B cell (primary cell): ENCODE results near the gene ZSCAN20. TPM values are rescaled to one million over a fixed set of nuclear protein-coding genes. Genes with fewer than 3 reads are reported as not detected.

ENCODE experiments used
- ATAC-seq: fragments of 200-7000 bp; cut with Tn5 transposase; one replicate; pipeline ENCODE4 v1.10.0; 2021; ENCODE audit warnings: low read depth, mild to moderate bottlenecking, moderate number of reproducible peaks, moderate library complexity
- CTCF ChIA-PET: fragments of 350-600 bp; sonication (Branson Sonifier 250); formaldehyde crosslinking; loops from one replicate; lab custom pipeline; 2021; ENCODE audit warnings: antibody characterized with exemption, inconsistent platforms; lab: Charles Lee
- POLR2A ChIA-PET: fragments of 350-600 bp; sonication (Branson Sonifier 250); formaldehyde crosslinking; loops from one replicate; lab custom pipeline; 2021; ENCODE audit warnings: antibody characterized with exemption; lab: Charles Lee
- DNase-seq: peaks from one replicate; pipeline ENCODE4 v3.0.0; 2013
- H2AFZ ChIP-seq: 2 replicates; pipeline ENCODE4 v1.6.1; 2012; ENCODE audit warnings: mild to moderate bottlenecking, low read depth, low read length; ENCODE audit not compliant: insufficient read depth, poor library complexity, severe bottlenecking
- H3K27ac ChIP-seq, 2 donors: 1 replicate in 1 of 2; 2 replicates in 1 of 2; pipeline ENCODE4 v1.5.1; 2012 to 2013; ENCODE audit warnings: low read length in 2 of 2, mild to moderate bottlenecking in 2 of 2, moderate library complexity in 1 of 2
- H3K27me3 ChIP-seq, 4 experiments: fragments of 200-600 bp in 1 of 4; sonication (generic) in 1 of 4; replicated peaks in 1 of 4; 1 replicate in 2 of 4; 2 replicates in 2 of 4; pipeline versions ENCODE4 v1.6.1 to v1.7.0; 2013 to 2016; ENCODE audit warnings: low read length in 3 of 4, mild to moderate bottlenecking in 2 of 4, mixed read lengths in 1 of 4, moderate library complexity in 1 of 4; ENCODE audit not compliant: insufficient read depth in 4 of 4, control insufficient read depth in 3 of 4; ENCODE audit errors: control extremely low read depth in 1 of 4
- H3K36me3 ChIP-seq, 2 experiments: replicated peaks in 1 of 2; 1 replicate in 1 of 2; 2 replicates in 1 of 2; pipeline versions ENCODE4 v1.6.1 to v1.7.1; 2013; ENCODE audit warnings: low read length in 1 of 2; ENCODE audit not compliant: insufficient read depth in 2 of 2, control insufficient read depth in 1 of 2; ENCODE audit errors: control extremely low read depth in 1 of 2, extremely low read depth in 1 of 2
- H3K4me1 ChIP-seq, 2 donors: fragments of 200-600 bp in 1 of 2; sonication (generic) in 1 of 2; 1 replicate in 1 of 2; 2 replicates in 1 of 2; pipeline versions ENCODE4 v1.5.1 to v1.6.1; 2013 to 2017; ENCODE audit warnings: low read length in 2 of 2; ENCODE audit not compliant: control insufficient read depth in 2 of 2, insufficient read depth in 2 of 2
- H3K4me2 ChIP-seq: replicated peaks from 2 replicates; pipeline ENCODE3; 2012; ENCODE audit warnings: mild to moderate bottlenecking, low read depth, low read length; ENCODE audit not compliant: poor library complexity, severe bottlenecking
- H3K4me3 ChIP-seq, 5 experiments: fragments of 200-600 bp in 1 of 5; sonication (generic) in 1 of 5; 1 replicate in 3 of 5; 2 replicates in 2 of 5; pipeline versions ENCODE4 v1.5.1 to v1.7.0; 2011 to 2016; ENCODE audit warnings: low read length in 4 of 5, mild to moderate bottlenecking in 4 of 5, low read depth in 2 of 5, control low read depth in 1 of 5, moderate library complexity in 1 of 5; ENCODE audit not compliant: insufficient read depth in 1 of 5; ENCODE audit errors: control extremely low read depth in 1 of 5, extremely low read depth in 1 of 5
- H3K79me2 ChIP-seq: fragments of 200-600 bp; sonication (generic); one replicate; pipeline ENCODE4 v1.6.0; 2016; ENCODE audit warnings: low read length; ENCODE audit not compliant: control insufficient read depth, insufficient read depth
- H3K9ac ChIP-seq: fragments of 200-600 bp; sonication (generic); 2 replicates; pipeline ENCODE4 v1.6.1; 2017; ENCODE audit warnings: mild to moderate bottlenecking, low read length, moderate library complexity
- H3K9me3 ChIP-seq, 3 donors: one replicate each; pipeline versions ENCODE4 v1.6.1 to v1.7.1; 2013; ENCODE audit warnings: low read length in 2 of 3; ENCODE audit not compliant: control insufficient read depth in 2 of 3, insufficient read depth in 1 of 3; ENCODE audit errors: control extremely low read depth in 1 of 3
- H4K20me1 ChIP-seq: 2 replicates; pipeline ENCODE4 v1.6.0; 2012; ENCODE audit warnings: mild to moderate bottlenecking, low read length; ENCODE audit not compliant: insufficient read depth, control insufficient read depth, poor library complexity, severe bottlenecking
- H3K27ac Mint-ChIP-seq: one replicate; pipeline ENCODE4 v1.8.0; 2021; ENCODE audit warnings: mixed read lengths
- H3K27me3 Mint-ChIP-seq: one replicate; pipeline ENCODE4 v1.8.0; 2021; ENCODE audit warnings: mixed read lengths
- H3K4me1 Mint-ChIP-seq: one replicate; pipeline ENCODE4 v1.8.0; 2021; ENCODE audit warnings: mixed read lengths
- H3K4me3 Mint-ChIP-seq: one replicate; pipeline ENCODE4 v1.8.0; 2021; ENCODE audit warnings: mixed read lengths
- H3K9me3 Mint-ChIP-seq: one replicate; pipeline ENCODE4 v1.8.0; 2022; ENCODE audit warnings: mixed read lengths; ENCODE audit not compliant: insufficient read depth
- EZH2 ChIP-seq: IDR thresholded peaks from 2 replicates; pipeline ENCODE4 v1.6.1; 2012; ENCODE audit warnings: borderline replicate concordance, low read depth, mild to moderate bottlenecking, moderate library complexity, low read length; ENCODE audit not compliant: insufficient read depth, poor library complexity, severe bottlenecking
- WGBS: methylation state at CpG from one replicate; pipeline ENCODE4 v1.1.5; 2013; ENCODE audit warnings: missing lambda C conversion rate; ENCODE audit not compliant: insufficient coverage; 5-methylcytosine and 5-hydroxymethylcytosine counted together
- intact Hi-C: fragments of 100-400 bp; cut with micrococcal nuclease; formaldehyde crosslinking; loops from one replicate; pipeline ENCODE4 v1.10.0; 2022
- polyA minus RNA-seq: library from RNA; depleted of rRNA, polyadenylated mRNA; stranded (reverse); fragments of >200 nt; gene quantifications from 2 replicates; pipeline ENCODE4 v1.2.3, GENCODE V29; 2012
- polyA plus RNA-seq: library from polyadenylated mRNA; depleted of rRNA; stranded (reverse); fragments of >200 nt; gene quantifications from 2 replicates; pipeline ENCODE4 v1.2.3, GENCODE V29; 2012
- total RNA-seq, 2 donors: library from RNA; stranded (reverse); fragments of 120-200 nt in 1 of 2; gene quantifications; 1 replicate in 1 of 2; 2 replicates in 1 of 2; pipeline versions ENCODE4 v1.2.3 to v1.2.4, GENCODE V29; 2013 to 2022
- TF ChIP-seq, protein P1 (sequence below): fragments of 200-600 bp; IDR thresholded peaks from one replicate; pipeline ENCODE4 v1.8.0; 2022; ENCODE audit warnings: antibody characterized with exemption, mild to moderate bottlenecking

ZSCAN20 gene
- total RNA-seq (3.7 and 5.3 TPM in 2 replicates), polyA plus RNA-seq (0.18 and 0.40 TPM in 2 replicates), polyA minus RNA-seq (0.86 and 1.1 TPM in 2 replicates)
- total RNA-seq (2013), result 1.8 TPM

DNA sequence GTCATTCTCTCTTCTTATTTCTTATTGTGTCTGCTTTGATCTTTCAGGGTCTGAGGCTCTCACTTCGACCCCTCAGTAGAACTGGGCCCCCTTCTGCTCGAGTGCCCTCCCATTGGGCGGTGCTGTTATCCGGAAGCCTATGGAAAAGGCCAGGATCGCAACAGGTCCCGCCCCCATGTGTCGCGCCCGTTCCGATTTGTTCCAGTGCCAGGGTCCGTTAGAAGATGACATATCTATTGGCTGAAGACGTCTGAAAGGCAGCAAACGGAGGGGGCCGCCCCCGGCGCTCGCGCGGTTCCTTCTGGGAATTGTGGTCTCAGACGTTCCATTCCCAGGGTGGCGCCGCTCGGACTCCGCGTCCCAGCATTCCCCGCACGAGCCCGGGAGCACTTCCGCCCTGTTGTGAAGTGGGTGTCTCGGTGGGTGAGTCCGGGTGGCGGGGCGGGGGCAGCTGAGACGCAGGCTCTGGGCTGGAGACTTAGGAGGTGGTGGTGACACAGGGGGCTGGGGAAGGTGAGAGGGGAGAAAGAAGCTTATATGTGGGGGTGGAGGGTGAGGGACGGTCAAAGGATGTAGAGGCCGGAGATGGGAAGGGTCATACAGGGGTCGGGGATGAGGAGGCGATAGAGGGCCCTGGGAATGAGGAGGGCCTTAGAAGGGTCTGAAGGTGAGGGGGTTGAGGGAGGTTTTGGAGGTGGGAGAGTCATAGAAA lies at the start of gene ZSCAN20:
Gene ZSCAN20, plus strand, starts transcription at position 377 of the 712 bp plus-strand sequence. CDS start 6,644 bp downstream, outside the sequence.
- peak within 1 kb of the TSS; percentile 1 to 69 (median 49) for H3K4me3 ChIP-seq
- H3K27me3 ChIP-seq, result no peaks in the 10 kb centered on the region
- ChIA-PET CTCF (interaction anchor here (1.0 to 8.9 kb wide), 11 partner anchors 9 to 537 kb away, joined by 3 to 210 read pairs (median 7); no protein-coding TSS in a partner anchor), POLR2A (interaction anchor here (0.5 to 1.6 kb wide), 3 partner anchors 122 to 177 kb away, joined by 3 to 4 read pairs (median 3); no protein-coding TSS in a partner anchor)
- H3K27ac ChIP-seq, result peak within 1 kb of the TSS; percentile 39 to 52
- Mint-ChIP-seq H3K4me1 (peaks cover 21% of the 10 kb centered on the region), H3K27ac (peak within 1 kb of the TSS; percentile 71), H3K27me3 (no peaks in the 10 kb centered on the region), H3K4me3 (peak within 1 kb of the TSS; percentile 88), H3K9me3 (no peaks in the 10 kb centered on the region)
- no peaks in the 10 kb centered on the region for H4K20me1 ChIP-seq
- no peaks in the 10 kb centered on the region for H3K9me3 ChIP-seq
- DNase-seq, result peak; percentile 86
- H3K4me1 ChIP-seq, result peaks cover 8 to 20% of the 10 kb centered on the region in 2 donors
- no peaks in the 10 kb centered on the region for H3K36me3 ChIP-seq
- intact Hi-C loops, result loop anchor here (1.0 kb wide), 3 partner anchors 41 to 345 kb away; partner anchors contain the start of gene PHC2
- peak within 1 kb of the TSS; percentile 66 for H3K9ac ChIP-seq
- no peak for TF ChIP-seq EZH2
- TF ChIP-seq, protein P1, sequence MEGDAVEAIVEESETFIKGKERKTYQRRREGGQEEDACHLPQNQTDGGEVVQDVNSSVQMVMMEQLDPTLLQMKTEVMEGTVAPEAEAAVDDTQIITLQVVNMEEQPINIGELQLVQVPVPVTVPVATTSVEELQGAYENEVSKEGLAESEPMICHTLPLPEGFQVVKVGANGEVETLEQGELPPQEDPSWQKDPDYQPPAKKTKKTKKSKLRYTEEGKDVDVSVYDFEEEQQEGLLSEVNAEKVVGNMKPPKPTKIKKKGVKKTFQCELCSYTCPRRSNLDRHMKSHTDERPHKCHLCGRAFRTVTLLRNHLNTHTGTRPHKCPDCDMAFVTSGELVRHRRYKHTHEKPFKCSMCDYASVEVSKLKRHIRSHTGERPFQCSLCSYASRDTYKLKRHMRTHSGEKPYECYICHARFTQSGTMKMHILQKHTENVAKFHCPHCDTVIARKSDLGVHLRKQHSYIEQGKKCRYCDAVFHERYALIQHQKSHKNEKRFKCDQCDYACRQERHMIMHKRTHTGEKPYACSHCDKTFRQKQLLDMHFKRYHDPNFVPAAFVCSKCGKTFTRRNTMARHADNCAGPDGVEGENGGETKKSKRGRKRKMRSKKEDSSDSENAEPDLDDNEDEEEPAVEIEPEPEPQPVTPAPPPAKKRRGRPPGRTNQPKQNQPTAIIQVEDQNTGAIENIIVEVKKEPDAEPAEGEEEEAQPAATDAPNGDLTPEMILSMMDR, result no peak
- WGBS, result under 1% methylated on average over 38 of the region's 38 CpGs
- H3K79me2 ChIP-seq, result no peaks in the 10 kb centered on the region
- peak within 1 kb of the TSS; percentile 87 for H3K4me2 ChIP-seq
- peak; percentile 98 for ATAC-seq
- peak within 1 kb of the TSS; percentile 86 for H2AFZ ChIP-seq

- Histone ChIP-seq H3K9me3 (no peaks in the 10 kb centered on the region), H2AFZ (no peak overlapping the region), H3K79me2 (no peaks in the 10 kb centered on the region), H3K27ac (no peak overlapping the region), H3K4me2 (no peak overlapping the region), H4K20me1 (no peaks in the 10 kb centered on the region), H3K4me3 (no peak overlapping the region), H3K9ac (no peak overlapping the region), H3K27me3 (peaks cover 0 to 13% (median 1%) of the 10 kb centered on the region in 4 experiments), H3K36me3 (no peaks in the 10 kb centered on the region), H3K4me1 (no peaks in the 10 kb centered on the region)
- DNase-seq (no peak), ATAC-seq (no peak)
- CTCF ChIA-PET, result no interaction called here
- TF ChIP-seq EZH2, result no peak
- H3K9me3 Mint-ChIP-seq, result peaks cover 2% of the 10 kb centered on the region
- peaks cover 35% of the 10 kb centered on the region for H3K27me3 Mint-ChIP-seq
- POLR2A ChIA-PET, result no interaction called here
- no CpG with 5 or more reads among the region's 4 CpGs for WGBS
- H3K4me1 Mint-ChIP-seq, result no peaks in the 10 kb centered on the region
- H3K4me3 Mint-ChIP-seq, result no peak overlapping the region
- H3K27ac Mint-ChIP-seq, result no peak overlapping the region
- intact Hi-C loops, result no loop called here
Measured at GRCh38 chr1:33424205-33424604, 48.2 kb upstream of the ZSCAN20 start.
